Measurements from ENCODE around the gene OR10G7. TPM values are rescaled to one million over a fixed set of nuclear protein-coding genes. Genes with fewer than 3 reads are reported as not detected.

OR10G7 gene
- total RNA-seq, 4 donors from 2014 or later: not detected

DNA sequence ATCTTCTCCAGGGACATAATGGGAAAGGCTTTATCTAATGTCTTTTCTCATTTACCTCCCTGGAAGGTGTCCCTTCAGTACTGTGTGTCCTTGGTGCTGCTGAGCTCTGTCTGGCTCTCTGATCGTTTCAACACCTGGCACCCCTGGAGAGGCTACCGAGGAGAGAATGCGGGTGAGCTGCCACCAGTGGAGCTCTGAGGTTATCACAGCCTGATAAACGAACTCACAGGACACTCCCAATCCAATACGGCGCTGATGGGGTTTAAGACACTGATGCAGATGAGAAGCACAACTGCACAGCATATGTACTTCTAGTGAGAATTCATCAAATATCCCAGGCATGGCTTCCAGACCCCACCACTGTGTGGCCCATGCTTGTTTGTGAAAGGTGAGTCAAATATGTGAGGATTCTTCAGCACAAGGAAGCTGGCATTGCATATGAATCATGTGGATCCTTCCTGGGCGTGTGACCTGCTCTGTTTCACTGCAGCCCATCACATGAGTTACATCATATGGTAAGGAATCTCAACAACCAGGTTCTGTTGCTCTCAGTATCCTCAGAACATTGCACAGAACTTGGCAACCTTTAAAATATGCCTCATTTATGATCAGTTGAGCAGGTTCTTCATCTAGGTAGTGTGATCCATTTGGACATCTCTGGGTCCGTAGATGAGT lies 39.3 kb upstream of the OR10G7 start:
- TF ChIP-seq, protein P1, sequence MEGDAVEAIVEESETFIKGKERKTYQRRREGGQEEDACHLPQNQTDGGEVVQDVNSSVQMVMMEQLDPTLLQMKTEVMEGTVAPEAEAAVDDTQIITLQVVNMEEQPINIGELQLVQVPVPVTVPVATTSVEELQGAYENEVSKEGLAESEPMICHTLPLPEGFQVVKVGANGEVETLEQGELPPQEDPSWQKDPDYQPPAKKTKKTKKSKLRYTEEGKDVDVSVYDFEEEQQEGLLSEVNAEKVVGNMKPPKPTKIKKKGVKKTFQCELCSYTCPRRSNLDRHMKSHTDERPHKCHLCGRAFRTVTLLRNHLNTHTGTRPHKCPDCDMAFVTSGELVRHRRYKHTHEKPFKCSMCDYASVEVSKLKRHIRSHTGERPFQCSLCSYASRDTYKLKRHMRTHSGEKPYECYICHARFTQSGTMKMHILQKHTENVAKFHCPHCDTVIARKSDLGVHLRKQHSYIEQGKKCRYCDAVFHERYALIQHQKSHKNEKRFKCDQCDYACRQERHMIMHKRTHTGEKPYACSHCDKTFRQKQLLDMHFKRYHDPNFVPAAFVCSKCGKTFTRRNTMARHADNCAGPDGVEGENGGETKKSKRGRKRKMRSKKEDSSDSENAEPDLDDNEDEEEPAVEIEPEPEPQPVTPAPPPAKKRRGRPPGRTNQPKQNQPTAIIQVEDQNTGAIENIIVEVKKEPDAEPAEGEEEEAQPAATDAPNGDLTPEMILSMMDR (IDR thresholded peaks at IDR 0.05): no peak
- TF ChIP-seq POLR2A (IDR thresholded peaks at IDR 0.05): no peak
- no peak for DNase-seq
- H3K27ac ChIP-seq: no peak overlapping the region
- no peaks in the 10 kb centered on the region for H3K36me3 ChIP-seq
- H3K4me1 ChIP-seq: peaks cover 8 to 13% (median 9%) of the 10 kb centered on the region in 3 donors
- no peak overlapping the region for H3K4me3 ChIP-seq
- WGBS, 2 donors: 55 to 78% methylated on average over 7 to 8 of the region's 8 CpGs
- peaks cover 0 to 51% (median 0%) of the 10 kb centered on the region in 4 donors for H3K27me3 ChIP-seq
- no peaks in the 10 kb centered on the region for H3K9me3 ChIP-seq
- intact Hi-C loops (cut with DNase I): no loop called here

DNA sequence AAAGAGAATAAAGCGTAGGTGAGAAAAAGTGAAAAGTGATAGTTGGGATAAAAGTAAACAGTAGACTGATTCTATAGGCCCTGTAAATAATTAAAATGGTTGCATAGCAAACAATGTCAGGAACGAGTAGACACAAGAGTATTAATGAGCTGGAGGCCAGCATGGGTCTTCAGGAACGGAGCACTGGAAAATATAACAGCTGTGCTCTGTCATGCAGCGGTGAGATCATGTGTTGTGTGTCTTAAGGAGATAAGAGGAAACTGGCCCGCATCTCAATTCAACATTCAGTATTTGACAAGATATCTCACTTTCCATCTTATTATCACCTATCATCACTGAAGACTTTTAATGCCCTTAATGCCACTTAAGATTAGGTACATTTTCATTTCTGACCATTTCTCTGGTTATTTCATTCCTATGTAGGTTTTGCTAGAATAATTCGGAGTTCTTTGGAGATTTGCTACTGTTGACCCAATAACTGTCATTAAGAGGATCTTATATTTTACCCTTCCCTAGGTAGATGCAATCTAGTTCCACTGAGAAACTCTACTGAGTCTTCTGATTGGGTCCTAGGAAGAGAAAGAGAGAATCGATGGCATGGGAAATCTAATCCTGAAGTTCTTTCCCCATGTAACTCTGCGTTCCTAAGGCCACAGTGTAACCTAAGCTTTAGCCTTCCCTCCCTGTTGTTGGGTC lies 38.7 kb upstream of the OR10G7 start:
- Histone ChIP-seq H3K27me3 (peaks cover 0 to 58% (median 0%) of the 10 kb centered on the region in 4 donors), H3K9me3 (no peaks in the 10 kb centered on the region), H3K4me3 (no peak overlapping the region), H3K4me1 (peaks cover 8 to 14% (median 9%) of the 10 kb centered on the region in 3 donors), H3K27ac (no peak overlapping the region), H3K36me3 (no peaks in the 10 kb centered on the region)
- intact Hi-C loops (cut with DNase I): no loop called here
- TF ChIP-seq POLR2A (IDR thresholded peaks at IDR 0.05): no peak
- TF ChIP-seq, protein P1 (IDR thresholded peaks at IDR 0.05): no peak
- no peak for DNase-seq
- 68 to 70% methylated on average over 8 of the region's 8 CpGs for WGBS, 2 donors

DNA sequence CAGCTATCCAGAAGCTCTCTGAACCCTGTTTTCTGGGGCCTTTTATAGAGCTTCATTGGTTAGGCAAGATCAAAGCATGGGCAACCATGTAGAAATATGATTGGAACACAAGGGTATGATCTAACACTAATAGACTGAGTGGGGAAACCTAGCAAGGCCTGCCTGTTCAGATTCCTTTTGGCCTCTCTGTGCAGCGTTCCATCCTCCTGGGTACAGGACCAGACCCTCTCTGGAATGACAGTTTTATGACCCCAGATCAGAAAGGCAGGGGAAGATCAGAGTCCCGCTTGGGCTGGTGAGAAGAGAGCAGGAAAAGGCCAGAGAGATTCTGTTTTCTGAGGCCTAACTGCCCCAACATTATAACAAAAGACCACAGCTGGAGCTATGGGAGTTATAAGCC lies 37.5 kb upstream of the OR10G7 start:
- no peaks in the 10 kb centered on the region for H3K9me3 ChIP-seq
- DNase-seq: no peak
- peaks cover 8 to 14% (median 9%) of the 10 kb centered on the region in 3 donors for H3K4me1 ChIP-seq
- intact Hi-C loops (cut with DNase I): no loop called here
- WGBS, 2 donors: 75 to 77% methylated on average over 2 of the region's 2 CpGs
- no peak overlapping the region for H3K27ac ChIP-seq
- peaks cover 0 to 57% (median 0%) of the 10 kb centered on the region in 4 donors for H3K27me3 ChIP-seq
- H3K4me3 ChIP-seq: no peak overlapping the region
- no peaks in the 10 kb centered on the region for H3K36me3 ChIP-seq
- TF ChIP-seq POLR2A (IDR thresholded peaks at IDR 0.05): no peak
- TF ChIP-seq, protein P1 (IDR thresholded peaks at IDR 0.05): no peak

DNA sequence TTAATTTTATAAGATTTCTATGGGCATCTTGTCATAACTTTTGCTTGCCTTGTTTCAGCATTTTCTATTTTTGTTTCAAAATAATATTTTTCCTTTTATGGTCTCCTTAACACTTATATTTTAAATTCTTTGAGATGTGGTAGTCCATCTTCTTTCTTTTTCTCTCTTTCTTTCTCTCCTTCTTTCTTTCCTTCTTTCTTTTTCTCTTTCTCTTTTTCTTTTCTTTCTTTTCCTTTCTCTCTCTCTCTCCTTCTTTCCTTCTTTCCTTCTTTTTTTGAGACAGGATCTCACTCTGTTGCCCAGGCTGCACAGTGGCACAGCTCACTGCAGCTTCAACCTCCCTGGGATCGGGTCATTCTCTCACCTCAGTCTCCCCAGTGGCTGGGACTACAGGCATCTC lies 36.1 kb upstream of the OR10G7 start:
- H3K27ac ChIP-seq: no peak overlapping the region
- no peaks in the 10 kb centered on the region for H3K36me3 ChIP-seq
- H3K4me3 ChIP-seq: no peak overlapping the region
- H3K4me1 ChIP-seq: peaks cover 8 to 14% (median 9%) of the 10 kb centered on the region in 3 donors
- H3K27me3 ChIP-seq: peaks cover 0 to 49% (median 0%) of the 10 kb centered on the region in 4 donors
- TF ChIP-seq POLR2A (IDR thresholded peaks at IDR 0.05): no peak
- TF ChIP-seq, protein P1 (IDR thresholded peaks at IDR 0.05): no peak
- intact Hi-C loops (cut with DNase I): no loop called here
- no peak for DNase-seq
- H3K9me3 ChIP-seq: no peaks in the 10 kb centered on the region
- 78 to 82% methylated on average over 1 of the region's 1 CpG for WGBS, 2 donors
